DND-41 (cell line): Measurements from ENCODE around the gene KCNK16.
A peak's percentile ranks its signal among the peaks of the same experiment; 100 is the strongest.

ENCODE experiments used
- ATAC-seq: fragments of 200-7000 bp; cut with Tn5 transposase; 3 replicates; pipeline ENCODE4 v1.9.1; 2021; ENCODE audit warnings: low read depth; ENCODE audit not compliant: insufficient read depth
- DNase-seq: peaks from one replicate; pipeline ENCODE4 v3.0.0-alpha.2; 2020
- H2AFZ ChIP-seq: 2 replicates; pipeline ENCODE4 v1.6.0; 2012; ENCODE audit warnings: low read depth, low read length
- H3K27ac ChIP-seq: 2 replicates; pipeline ENCODE4 v1.5.1; 2012; ENCODE audit warnings: low read length, inconsistent platforms
- H3K27me3 ChIP-seq: fragments of 200-600 bp; sonication (generic); 2 replicates; pipeline ENCODE4 v1.6.0; 2012; ENCODE audit warnings: low read length, mild to moderate bottlenecking, inconsistent platforms; ENCODE audit not compliant: insufficient read depth, poor library complexity
- H3K36me3 ChIP-seq: 2 replicates; pipeline ENCODE4 v1.5.1; 2012; ENCODE audit warnings: low read length, inconsistent platforms; ENCODE audit not compliant: insufficient read depth
- H3K4me1 ChIP-seq: 2 replicates; pipeline ENCODE4 v1.5.1; 2012; ENCODE audit warnings: mild to moderate bottlenecking, low read length; ENCODE audit not compliant: insufficient read depth
- H3K4me2 ChIP-seq: 2 replicates; pipeline ENCODE4 v1.6.0; 2012; ENCODE audit warnings: mild to moderate bottlenecking, moderate library complexity, low read length, inconsistent platforms; ENCODE audit not compliant: insufficient read depth
- H3K4me3 ChIP-seq, 2 experiments: fragments of 200-600 bp in 1 of 2; shearing (Covaris generic) in 1 of 2; 2 replicates each; pipeline ENCODE4 v1.5.1; 2012 to 2016; ENCODE audit warnings: inconsistent platforms in 2 of 2, low read length in 2 of 2, mild to moderate bottlenecking in 2 of 2, low read depth in 1 of 2, moderate library complexity in 1 of 2
- H3K79me2 ChIP-seq: 2 replicates; pipeline ENCODE4 v1.6.0; 2012; ENCODE audit warnings: low read length, inconsistent platforms; ENCODE audit not compliant: insufficient read depth
- H3K9ac ChIP-seq: 2 replicates; pipeline ENCODE4 v1.6.0; 2012; ENCODE audit warnings: low read depth, mild to moderate bottlenecking, inconsistent platforms, low read length, moderate library complexity
- H3K9me3 ChIP-seq: 2 replicates; pipeline ENCODE4 v1.5.1; 2012; ENCODE audit warnings: low read length, moderate library complexity, mild to moderate bottlenecking, inconsistent platforms; ENCODE audit not compliant: insufficient read depth, severe bottlenecking
- H4K20me1 ChIP-seq: 2 replicates; pipeline ENCODE4 v1.6.0; 2012; ENCODE audit warnings: low read length; ENCODE audit not compliant: insufficient read depth
- EZH2 ChIP-seq: IDR thresholded peaks from 3 replicates; pipeline ENCODE4 v1.6.1; 2012; ENCODE audit warnings: borderline replicate concordance, low read depth, mild to moderate bottlenecking, moderate library complexity, low read length, inconsistent platforms; ENCODE audit not compliant: severe bottlenecking
- TF ChIP-seq, protein P1 (sequence below): IDR thresholded peaks from 2 replicates; pipeline ENCODE4 v1.5.1; 2012; ENCODE audit warnings: borderline replicate concordance, low read length, moderate library complexity, mild to moderate bottlenecking; ENCODE audit not compliant: poor library complexity, severe bottlenecking; ENCODE audit errors: extremely low read depth

Gene KCNK16

DNA sequence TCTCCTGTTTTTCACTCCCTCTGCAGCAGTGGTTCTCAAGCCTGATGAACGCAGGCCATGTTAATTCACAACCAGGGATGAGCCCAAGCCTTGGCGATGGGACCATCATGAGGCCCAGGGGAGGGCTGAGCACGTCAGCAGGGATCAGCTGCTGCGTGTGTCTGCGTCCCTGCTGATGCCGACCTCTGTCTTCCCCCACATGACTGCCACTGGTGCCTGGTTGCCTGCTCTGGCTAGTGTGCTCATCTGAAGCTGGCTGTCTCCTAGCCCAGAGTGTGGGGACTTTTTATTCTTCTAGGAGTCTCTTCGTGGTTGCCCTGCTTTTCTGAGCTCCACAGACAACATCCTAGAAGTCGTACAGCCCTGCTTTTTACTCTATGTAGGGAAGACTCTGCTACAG lies 40.8 kb upstream of the KCNK16 start:
- ATAC-seq (no peak), DNase-seq (no peak)
- Histone ChIP-seq H3K9ac (no peak overlapping the region), H3K79me2 (no peaks in the 10 kb centered on the region), H3K9me3 (no peaks in the 10 kb centered on the region), H3K4me1 (no peaks in the 10 kb centered on the region), H3K4me3 (no peak overlapping the region), H3K27me3 (no peaks in the 10 kb centered on the region), H3K4me2 (no peak overlapping the region), H3K27ac (no peak overlapping the region), H3K36me3 (no peaks in the 10 kb centered on the region), H4K20me1 (no peaks in the 10 kb centered on the region), H2AFZ (no peak overlapping the region)
- TF ChIP-seq EZH2, result no peak
- TF ChIP-seq, protein P1, sequence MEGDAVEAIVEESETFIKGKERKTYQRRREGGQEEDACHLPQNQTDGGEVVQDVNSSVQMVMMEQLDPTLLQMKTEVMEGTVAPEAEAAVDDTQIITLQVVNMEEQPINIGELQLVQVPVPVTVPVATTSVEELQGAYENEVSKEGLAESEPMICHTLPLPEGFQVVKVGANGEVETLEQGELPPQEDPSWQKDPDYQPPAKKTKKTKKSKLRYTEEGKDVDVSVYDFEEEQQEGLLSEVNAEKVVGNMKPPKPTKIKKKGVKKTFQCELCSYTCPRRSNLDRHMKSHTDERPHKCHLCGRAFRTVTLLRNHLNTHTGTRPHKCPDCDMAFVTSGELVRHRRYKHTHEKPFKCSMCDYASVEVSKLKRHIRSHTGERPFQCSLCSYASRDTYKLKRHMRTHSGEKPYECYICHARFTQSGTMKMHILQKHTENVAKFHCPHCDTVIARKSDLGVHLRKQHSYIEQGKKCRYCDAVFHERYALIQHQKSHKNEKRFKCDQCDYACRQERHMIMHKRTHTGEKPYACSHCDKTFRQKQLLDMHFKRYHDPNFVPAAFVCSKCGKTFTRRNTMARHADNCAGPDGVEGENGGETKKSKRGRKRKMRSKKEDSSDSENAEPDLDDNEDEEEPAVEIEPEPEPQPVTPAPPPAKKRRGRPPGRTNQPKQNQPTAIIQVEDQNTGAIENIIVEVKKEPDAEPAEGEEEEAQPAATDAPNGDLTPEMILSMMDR, result no peak

DNA sequence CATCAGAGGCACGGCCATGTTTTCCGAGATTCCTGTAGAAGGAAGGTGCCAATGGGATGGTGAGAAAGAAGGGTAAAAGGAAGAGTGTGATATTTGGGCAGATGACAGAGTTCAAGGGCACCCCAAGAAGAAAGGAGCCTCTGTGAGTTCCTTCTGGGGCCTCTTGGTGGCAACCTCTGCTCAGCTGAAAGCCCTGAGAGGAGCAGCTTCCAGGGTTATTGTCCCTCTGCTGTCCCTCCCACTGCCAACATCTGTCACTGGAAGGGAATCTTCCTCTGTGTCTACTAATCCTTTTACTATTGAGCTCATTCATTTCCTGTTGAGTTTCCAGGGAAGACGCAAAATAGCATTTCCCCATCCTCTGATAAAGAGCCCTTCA lies 40.0 kb upstream of the KCNK16 start:
- ATAC-seq (peak; percentile 14; the same call in 1 of the 3 replicates), DNase-seq (no peak)
- H3K79me2 ChIP-seq, result no peaks in the 10 kb centered on the region
- no peak overlapping the region for H2AFZ ChIP-seq
- H3K4me1 ChIP-seq, result no peaks in the 10 kb centered on the region
- no peak overlapping the region for H3K4me2 ChIP-seq
- H3K4me3 ChIP-seq, result no peak overlapping the region
- no peak overlapping the region for H3K9ac ChIP-seq
- no peaks in the 10 kb centered on the region for H4K20me1 ChIP-seq
- TF ChIP-seq, protein P1, result no peak
- TF ChIP-seq EZH2, result no peak
- H3K36me3 ChIP-seq, result no peaks in the 10 kb centered on the region
- no peak overlapping the region for H3K27ac ChIP-seq
- H3K9me3 ChIP-seq, result no peaks in the 10 kb centered on the region
- H3K27me3 ChIP-seq, result no peaks in the 10 kb centered on the region

DNA sequence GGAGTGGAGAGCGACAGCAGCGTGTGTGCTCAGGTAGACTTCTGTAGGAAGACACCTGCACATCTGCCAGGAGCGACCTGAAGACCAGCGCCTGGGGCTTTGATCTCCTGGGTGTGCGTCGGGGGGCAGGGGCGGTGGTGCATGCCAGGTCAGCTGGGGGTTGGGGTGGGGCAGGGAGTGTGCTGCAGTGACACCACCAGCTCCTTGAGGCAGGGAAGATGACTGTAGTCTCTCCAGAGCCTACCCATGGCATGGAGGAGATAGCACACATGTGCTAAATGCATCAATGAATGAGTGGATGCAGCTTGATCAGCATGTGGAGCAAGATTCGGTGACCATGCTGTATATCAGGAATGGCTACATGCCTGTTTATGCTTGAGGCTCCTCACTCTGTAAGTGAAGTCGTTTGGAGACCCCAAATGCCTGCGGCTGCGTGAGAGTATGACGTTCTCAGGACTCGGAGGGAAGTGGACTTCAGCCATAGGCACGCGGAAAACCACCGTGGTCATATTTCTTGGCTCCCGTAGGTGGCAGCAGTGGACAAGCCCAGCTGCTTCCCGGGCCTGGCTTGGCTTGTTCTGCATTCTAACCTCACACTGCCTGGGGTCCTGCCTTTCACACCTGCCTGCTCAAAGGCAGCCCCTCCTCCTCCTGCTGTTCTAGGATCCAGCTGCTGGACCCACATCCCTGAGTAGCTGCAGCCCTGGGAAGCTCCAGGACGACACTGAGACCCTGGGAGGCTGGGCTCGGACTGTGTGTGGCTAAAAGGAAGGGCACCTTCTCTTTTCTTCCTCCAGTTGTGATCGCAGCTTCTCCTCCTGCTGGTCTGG lies 39.4 kb upstream of the KCNK16 start:
- TF ChIP-seq, protein P1, result peak; percentile 82
- no peak for TF ChIP-seq EZH2
- Histone ChIP-seq H3K27me3 (no peaks in the 10 kb centered on the region), H3K4me3 (no peak overlapping the region), H3K4me2 (no peak overlapping the region), H3K79me2 (no peaks in the 10 kb centered on the region), H2AFZ (0 out of 2 replicates have a peak overlapping the region, but pooled peaks have one; percentile 33), H3K27ac (no peak overlapping the region), H3K9ac (no peak overlapping the region), H3K4me1 (no peaks in the 10 kb centered on the region), H4K20me1 (no peaks in the 10 kb centered on the region), H3K36me3 (no peaks in the 10 kb centered on the region), H3K9me3 (no peaks in the 10 kb centered on the region)
- DNase-seq, result peak; percentile 59
- peak; percentile 86 for ATAC-seq
